Gastrocnemius medialis (tissue), 4 donors: ENCODE measurements around the gene CNNM2. TPM values are rescaled to one million over a fixed set of nuclear protein-coding genes. Genes with fewer than 3 reads are reported as not detected.

Experiments used
- ATAC-seq, 2 donors: fragments of 150-250 bp; one replicate each; pipeline ENCODE4 v1.9.1; 2016
- DNase-seq, 2 donors: peaks; one replicate each; pipeline ENCODE4 v3.0.0-alpha.2; 2019
- H3K27ac ChIP-seq, 4 donors: fragments of 200-600 bp; sonication (generic); 1 replicate in 1 of 4; 2 replicates in 3 of 4; pipeline ENCODE4 v1.5.1; 2016 to 2018; ENCODE audit warnings: mild to moderate bottlenecking in 2 of 4, moderate library complexity in 1 of 4
- H3K27me3 ChIP-seq, 3 donors: fragments of 200-600 bp; sonication (generic) in 2 of 3; 1 replicate in 1 of 3; 2 replicates in 2 of 3; pipeline versions ENCODE4 v1.5.1 to v1.6.0; 2016 to 2019; ENCODE audit warnings: mild to moderate bottlenecking in 1 of 3, moderate library complexity in 1 of 3
- H3K36me3 ChIP-seq, 2 donors: fragments of 200-600 bp; sonication (generic) in 1 of 2; one replicate each; pipeline ENCODE4 v1.5.1; 2017 to 2018
- H3K4me1 ChIP-seq, 2 donors: fragments of 200-600 bp; sonication (generic) in 1 of 2; one replicate each; pipeline ENCODE4 v1.5.1; 2016 to 2017; ENCODE audit warnings: mild to moderate bottlenecking in 2 of 2
- H3K4me3 ChIP-seq, 4 donors: fragments of 200-600 bp; sonication (generic) in 3 of 4; 1 replicate in 1 of 4; 2 replicates in 3 of 4; pipeline ENCODE4 v1.5.1; 2016 to 2019; ENCODE audit warnings: mild to moderate bottlenecking in 2 of 4
- H3K9me3 ChIP-seq, 3 donors: fragments of 200-600 bp; sonication (generic) in 2 of 3; 1 replicate in 1 of 3; 2 replicates in 2 of 3; pipeline ENCODE4 v1.5.1; 2016 to 2019
- POLR2A ChIP-seq, 2 donors: fragments of 450-650 bp; IDR thresholded peaks; one replicate each; pipeline ENCODE4 v1.6.1; 2017; ENCODE audit warnings: antibody characterized with exemption in 2 of 2, mild to moderate bottlenecking in 2 of 2, moderate library complexity in 2 of 2
- in situ Hi-C, 4 donors: fragments of 200-750 bp; cut with MboI; loops; one replicate each; pipeline versions ENCODE4 v1.15.0 to v1.8.0; 2017; ENCODE audit warnings: low sequenced_read_pairs in 4 of 4
- intact Hi-C: fragments of 100-400 bp; cut with DNase I; formaldehyde crosslinking; loops from one replicate; pipeline ENCODE4 v1.15.1; 2023; ENCODE audit warnings: low total_unique reads
- total RNA-seq, 4 donors: library from RNA; depleted of rRNA; stranded (reverse); fragments of >200 nt; gene quantifications; one replicate each; pipeline versions ENCODE4 v1.1.0 to v1.2.3, GENCODE V29; 2016
- TF ChIP-seq, protein P1 (sequence below), 5 experiments: fragments of 450-650 bp in 3 of 5; fragments of 200-600 bp in 2 of 5; sonication (generic) in 2 of 5; IDR thresholded peaks in 4 of 5; conservative IDR thresholded peaks in 1 of 5; 1 replicate in 4 of 5; 2 replicates in 1 of 5; pipeline ENCODE4 v1.5.1; 2016 to 2019; ENCODE audit warnings: antibody characterized with exemption in 5 of 5, mild to moderate bottlenecking in 3 of 5, moderate library complexity in 3 of 5

Gene CNNM2
- total RNA-seq, 4 donors from 2014 or later = 1.1 to 3.2 (median 2.0) TPM

DNA sequence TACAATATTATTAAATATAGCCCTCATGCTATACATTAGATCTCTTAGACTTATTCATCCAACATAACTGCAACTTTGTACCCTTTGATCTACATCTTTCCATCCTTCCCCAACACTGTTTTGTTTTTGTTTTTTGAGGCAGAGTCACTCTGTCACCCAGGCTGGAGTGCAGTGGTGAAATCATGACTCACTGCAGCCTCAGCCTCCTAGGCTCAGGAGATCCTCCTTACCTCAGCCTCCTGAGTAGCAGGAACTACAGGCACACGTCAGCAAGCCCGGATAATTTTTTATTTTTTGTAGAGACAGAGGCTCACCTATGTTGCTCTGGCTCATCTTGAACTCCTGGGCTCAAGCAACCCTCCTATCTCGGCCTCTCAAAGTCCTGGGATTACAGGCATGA, 221.7 kb downstream of the CNNM2 start:
- H3K27me3 ChIP-seq = no peaks in the 10 kb centered on the region
- TF ChIP-seq, protein P1, sequence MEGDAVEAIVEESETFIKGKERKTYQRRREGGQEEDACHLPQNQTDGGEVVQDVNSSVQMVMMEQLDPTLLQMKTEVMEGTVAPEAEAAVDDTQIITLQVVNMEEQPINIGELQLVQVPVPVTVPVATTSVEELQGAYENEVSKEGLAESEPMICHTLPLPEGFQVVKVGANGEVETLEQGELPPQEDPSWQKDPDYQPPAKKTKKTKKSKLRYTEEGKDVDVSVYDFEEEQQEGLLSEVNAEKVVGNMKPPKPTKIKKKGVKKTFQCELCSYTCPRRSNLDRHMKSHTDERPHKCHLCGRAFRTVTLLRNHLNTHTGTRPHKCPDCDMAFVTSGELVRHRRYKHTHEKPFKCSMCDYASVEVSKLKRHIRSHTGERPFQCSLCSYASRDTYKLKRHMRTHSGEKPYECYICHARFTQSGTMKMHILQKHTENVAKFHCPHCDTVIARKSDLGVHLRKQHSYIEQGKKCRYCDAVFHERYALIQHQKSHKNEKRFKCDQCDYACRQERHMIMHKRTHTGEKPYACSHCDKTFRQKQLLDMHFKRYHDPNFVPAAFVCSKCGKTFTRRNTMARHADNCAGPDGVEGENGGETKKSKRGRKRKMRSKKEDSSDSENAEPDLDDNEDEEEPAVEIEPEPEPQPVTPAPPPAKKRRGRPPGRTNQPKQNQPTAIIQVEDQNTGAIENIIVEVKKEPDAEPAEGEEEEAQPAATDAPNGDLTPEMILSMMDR (IDR thresholded peaks at IDR 0.05 in 4 of 5, conservative IDR thresholded peaks at IDR 0.05 in 1 of 5) = no peak
- TF ChIP-seq POLR2A (IDR thresholded peaks at IDR 0.05) = no peak
- in situ Hi-C loops = no loop called here
- peaks cover 40 to 46% of the 10 kb centered on the region in 2 donors for H3K4me1 ChIP-seq
- intact Hi-C loops = no loop called here
- H3K36me3 ChIP-seq = peaks cover 0 to 28% of the 10 kb centered on the region in 2 donors
- H3K27ac ChIP-seq = peak overlapping the region; percentile 74 to 93 (median 88)
- DNase-seq (no peak), ATAC-seq (peak in 1 of 2 donors; percentile 40)
- H3K9me3 ChIP-seq = no peaks in the 10 kb centered on the region
- H3K4me3 ChIP-seq = no peak overlapping the region

Other genes starting within 250 kb of the CNNM2 start
- 1 to 10 TPM; 1.0 to 2.4 (median 1.5) TPM for gene ARL3, start 203.9 kb upstream of the CNNM2 start, total RNA-seq
- 1 to 10 TPM in 1 of 4 donors, under 1 TPM in 3; 0.20 to 5.0 (median 0.76) TPM for gene SFXN2, start 203.7 kb upstream of the CNNM2 start, total RNA-seq
- 100 to 1,000 TPM; 103 to 204 (median 145) TPM for gene WBP1L, start 174.3 kb upstream of the CNNM2 start, total RNA-seq
- gene CYP17A1, start 80.9 kb upstream of the CNNM2 start, total RNA-seq = 1 to 10 TPM in 1 of 4 donors, not detected in 3; 4.2 TPM
- gene BORCS7, start 64.0 kb upstream of the CNNM2 start, total RNA-seq = 10 to 100 TPM; 18.1 to 38.2 (median 27.1) TPM
- gene AS3MT, start 48.8 kb upstream of the CNNM2 start, total RNA-seq = 1 to 10 TPM in 3 of 4 donors, under 1 TPM in 1; 0.91 to 5.6 (median 4.8) TPM